Smooth muscle cell (in vitro differentiated cells): Measurements from ENCODE around the gene DPYSL4. TPM values are rescaled to one million over a fixed set of nuclear protein-coding genes. Genes with fewer than 3 reads are reported as not detected.

Experiments used
- DNase-seq: peaks from one replicate; lab custom pipeline; 2025; ENCODE audit not compliant: unreplicated experiment; lab: John Stamatoyannopoulos, UW
- H2AFZ ChIP-seq: fragments of 200-600 bp; sonication (generic); 2 replicates; pipeline ENCODE4 v1.6.0; 2016; ENCODE audit warnings: antibody characterized with exemption, low read depth, mild to moderate bottlenecking
- H3F3A ChIP-seq: fragments of 200-600 bp; sonication (generic); 2 replicates; pipeline ENCODE4 v1.6.0; 2017; ENCODE audit warnings: antibody characterized with exemption, low read depth
- H3K27ac ChIP-seq: fragments of 200-600 bp; sonication (generic); 2 replicates; pipeline ENCODE4 v1.5.1; 2016; ENCODE audit warnings: low read depth, mild to moderate bottlenecking
- H3K27me3 ChIP-seq: fragments of 200-600 bp; sonication (generic); 2 replicates; pipeline ENCODE4 v1.6.1; 2016; ENCODE audit warnings: low read depth, mild to moderate bottlenecking
- H3K36me3 ChIP-seq: fragments of 200-600 bp; sonication (generic); 2 replicates; pipeline ENCODE4 v1.5.1; 2016; ENCODE audit warnings: low read depth
- H3K4me1 ChIP-seq: fragments of 200-600 bp; sonication (generic); 2 replicates; pipeline ENCODE4 v1.5.1; 2016; ENCODE audit warnings: low read depth
- H3K4me2 ChIP-seq: fragments of 200-600 bp; sonication (generic); 2 replicates; pipeline ENCODE4 v1.6.0; 2016; ENCODE audit warnings: mild to moderate bottlenecking
- H3K4me3 ChIP-seq: fragments of 200-600 bp; sonication (generic); 2 replicates; pipeline ENCODE4 v1.5.1; 2016; ENCODE audit warnings: mild to moderate bottlenecking
- H3K79me2 ChIP-seq: fragments of 200-600 bp; sonication (generic); 2 replicates; pipeline ENCODE4 v1.6.0; 2016; ENCODE audit warnings: low read depth, mild to moderate bottlenecking
- H3K9ac ChIP-seq: fragments of 200-600 bp; sonication (generic); 2 replicates; pipeline ENCODE4 v1.6.0; 2016; ENCODE audit warnings: low read depth
- H3K9me3 ChIP-seq: fragments of 200-600 bp; sonication (generic); replicated peaks from 2 replicates; pipeline ENCODE4 v1.5.1; 2016; ENCODE audit warnings: low read depth
- H4K20me1 ChIP-seq: fragments of 200-600 bp; sonication (generic); 2 replicates; pipeline ENCODE4 v1.6.0; 2016; ENCODE audit warnings: low read depth
- CTCF ChIP-seq: fragments of 200-600 bp; sonication (generic); IDR thresholded peaks from 2 replicates; pipeline ENCODE4 v1.5.1; 2017; ENCODE audit warnings: borderline replicate concordance, mild to moderate bottlenecking, antibody characterized with exemption; ENCODE audit not compliant: insufficient read depth, poor library complexity, severe bottlenecking
- WGBS: methylation state at CpG from one replicate; pipeline ENCODE4 v1.1.7; 2016; ENCODE audit warnings: low lambda C conversion rate; 5-methylcytosine and 5-hydroxymethylcytosine counted together
- polyA plus RNA-seq: library from polyadenylated mRNA; unstranded; fragments of >200 nt; fragmentation: Nextera tagmentation; extraction: Ambion mirVana; gene quantifications from 2 replicates; pipeline ENCODE4 v1.2.1, GENCODE V29; 2016
- total RNA-seq: library from RNA; depleted of rRNA; stranded (reverse); fragments of >200 nt; gene quantifications from 2 replicates; pipeline ENCODE4 v1.2.3, GENCODE V29; 2014

The DPYSL4 gene
- total and polyA plus RNA-seq, 2 experiments from 2014 or later, result 6.0 to 7.4 TPM

DNA sequence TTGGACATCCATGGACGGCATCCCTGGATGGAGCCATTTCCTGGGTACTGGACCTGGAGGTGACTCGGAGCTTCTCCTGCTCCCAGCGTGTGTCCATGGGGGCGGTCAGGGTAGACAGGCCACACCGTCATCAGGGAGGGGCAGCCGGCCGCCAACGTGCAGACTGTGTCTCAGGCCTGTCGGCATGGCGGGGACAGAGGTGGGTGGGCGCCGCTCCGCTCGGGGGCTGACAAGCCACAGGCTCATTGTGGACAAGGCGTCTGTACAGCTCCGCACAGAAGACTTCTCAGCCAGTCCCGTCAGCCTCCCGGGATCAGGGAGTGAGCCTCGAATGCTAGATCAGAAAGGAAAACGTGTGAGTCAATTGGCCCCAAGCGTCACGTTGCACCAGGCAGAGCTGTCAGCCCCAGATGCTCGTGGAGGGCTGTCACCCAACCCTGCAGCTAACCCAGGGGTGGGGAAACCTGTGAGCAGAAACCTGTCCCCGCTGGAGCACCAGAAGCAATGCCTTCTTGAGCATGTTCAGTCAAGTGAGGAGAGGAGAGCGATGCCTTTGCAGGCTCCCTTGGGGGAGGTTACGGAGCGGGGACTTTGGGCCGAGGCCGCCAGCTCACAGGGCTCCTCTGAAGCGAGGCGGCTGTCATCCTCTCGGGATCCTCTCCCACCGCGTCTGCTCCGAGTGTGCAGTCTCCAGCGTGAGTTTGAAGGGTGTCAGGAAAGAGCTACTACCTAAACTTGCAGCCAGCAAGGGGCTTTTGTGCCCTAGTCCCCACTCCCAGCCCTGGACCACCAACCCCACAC, 16.0 kb upstream of the DPYSL4 start:
- no peaks in the 10 kb centered on the region for H3K9me3 ChIP-seq
- WGBS, result 80% methylated on average over 22 of the region's 36 CpGs
- DNase-seq, result no peak
- H3K4me1 ChIP-seq, result no peaks in the 10 kb centered on the region
- no peaks in the 10 kb centered on the region for H4K20me1 ChIP-seq
- H2AFZ ChIP-seq, result no peak overlapping the region
- H3F3A ChIP-seq, result no peaks in the 10 kb centered on the region
- no peak overlapping the region for H3K4me2 ChIP-seq
- no peak overlapping the region for H3K27ac ChIP-seq
- no peak overlapping the region for H3K4me3 ChIP-seq
- no peaks in the 10 kb centered on the region for H3K36me3 ChIP-seq
- H3K79me2 ChIP-seq, result no peaks in the 10 kb centered on the region
- no peak overlapping the region for H3K9ac ChIP-seq
- H3K27me3 ChIP-seq, result peaks cover 11% of the 10 kb centered on the region
- no peak for TF ChIP-seq CTCF

DNA sequence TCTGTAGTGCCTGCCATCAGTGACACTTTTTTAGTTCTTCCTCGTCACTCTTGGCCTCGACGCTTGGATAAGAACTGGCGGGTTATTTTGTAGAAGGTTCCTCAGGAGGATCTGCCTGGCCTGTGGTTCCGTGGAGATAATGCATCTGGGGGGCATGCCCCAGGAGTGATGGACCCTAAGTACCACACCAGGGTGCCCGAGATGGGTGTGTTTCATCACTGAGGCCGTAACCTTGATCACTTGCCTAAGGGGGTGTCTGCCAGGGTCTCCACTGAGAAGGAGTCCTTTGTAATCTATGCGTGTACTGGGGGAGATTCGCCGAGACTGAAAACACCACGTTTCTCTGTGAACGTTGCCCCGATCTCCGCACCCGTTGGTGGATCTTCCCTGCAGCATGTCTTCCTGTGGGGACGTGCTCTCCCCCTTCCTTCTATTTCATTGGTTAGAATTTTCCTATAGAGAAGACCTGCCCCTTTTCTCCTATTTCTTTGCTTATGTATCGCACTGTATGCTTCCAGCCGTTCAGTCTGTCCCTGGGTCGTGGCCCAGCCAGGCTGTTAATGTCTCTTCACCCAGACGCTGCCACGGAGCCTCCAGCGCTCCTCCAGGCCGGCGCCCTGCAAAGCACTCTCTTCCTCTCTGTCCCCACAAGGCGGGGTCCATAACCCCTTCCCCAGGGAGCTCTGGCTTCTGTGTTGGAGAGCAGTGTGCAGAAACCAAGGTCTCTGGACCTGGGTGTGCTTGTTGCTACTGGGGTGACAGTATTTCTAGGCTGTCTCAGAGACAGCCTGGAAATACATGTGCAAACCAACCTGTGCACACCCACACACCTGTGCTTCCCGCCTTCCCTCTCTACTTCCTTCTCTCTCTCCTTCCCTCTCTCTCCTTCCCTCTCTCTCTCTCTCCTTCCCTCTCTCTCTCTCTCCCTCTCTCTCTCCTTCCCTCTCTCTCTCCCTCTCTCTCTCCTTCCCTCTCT, 14.4 kb upstream of the DPYSL4 start:
- no peak for TF ChIP-seq CTCF
- WGBS, result 79% methylated on average over 26 of the region's 26 CpGs
- Histone ChIP-seq H3K36me3 (no peaks in the 10 kb centered on the region), H3K4me3 (no peak overlapping the region), H3K4me2 (no peak overlapping the region), H4K20me1 (no peaks in the 10 kb centered on the region), H3K4me1 (peaks cover 9% of the 10 kb centered on the region), H3K9me3 (no peaks in the 10 kb centered on the region), H2AFZ (no peak overlapping the region), H3F3A (no peaks in the 10 kb centered on the region), H3K9ac (no peak overlapping the region), H3K27me3 (peaks cover 27% of the 10 kb centered on the region), H3K27ac (no peak overlapping the region), H3K79me2 (no peaks in the 10 kb centered on the region)
- no peak for DNase-seq

- no peak overlapping the region for H3K27ac ChIP-seq
- no peaks in the 10 kb centered on the region for H3F3A ChIP-seq
- 84% methylated on average over 5 of the region's 5 CpGs for WGBS
- no peak for TF ChIP-seq CTCF
- no peak overlapping the region for H3K9ac ChIP-seq
- H3K79me2 ChIP-seq, result no peaks in the 10 kb centered on the region
- no peak for DNase-seq
- H3K27me3 ChIP-seq, result peaks cover 27% of the 10 kb centered on the region
- H3K9me3 ChIP-seq, result no peaks in the 10 kb centered on the region
- H2AFZ ChIP-seq, result no peak overlapping the region
- H4K20me1 ChIP-seq, result no peaks in the 10 kb centered on the region
- no peak overlapping the region for H3K4me3 ChIP-seq
- H3K36me3 ChIP-seq, result no peaks in the 10 kb centered on the region
- no peak overlapping the region for H3K4me2 ChIP-seq
- peaks cover 9% of the 10 kb centered on the region for H3K4me1 ChIP-seq
These were observed 13.6 kb upstream of the DPYSL4 start for GRCh38 chr10:132173185-132173584.
